Measurements from ENCODE around the gene PICALM.

The PICALM gene

GRCh38 chr11:86047275-86047991 lies 21.5 kb downstream of the PICALM start:
- no peak for DNase-seq

DNA sequence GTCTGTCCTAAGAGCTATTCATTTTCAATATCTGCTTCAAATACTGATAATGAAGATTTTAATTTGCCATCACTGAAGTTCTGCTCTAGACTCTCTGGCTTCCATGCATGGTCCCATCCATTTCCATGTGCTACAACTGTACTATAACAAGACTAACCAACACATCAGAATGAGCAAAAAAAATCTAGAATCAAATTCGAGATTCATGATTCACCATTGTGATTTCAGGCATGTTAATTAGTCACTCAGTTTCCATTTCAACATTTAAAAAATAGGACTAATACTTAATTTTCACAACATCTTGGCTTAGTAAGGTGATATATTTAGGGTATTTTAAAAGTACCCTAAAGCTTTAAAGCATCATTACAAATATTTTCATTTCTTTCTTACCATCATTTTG lies 22.8 kb downstream of the PICALM start:
- DNase-seq = no peak

GRCh38 chr11:86043765-86044503 lies 24.9 kb downstream of the PICALM start:
- DNase-seq = peak; percentile 72

DNA sequence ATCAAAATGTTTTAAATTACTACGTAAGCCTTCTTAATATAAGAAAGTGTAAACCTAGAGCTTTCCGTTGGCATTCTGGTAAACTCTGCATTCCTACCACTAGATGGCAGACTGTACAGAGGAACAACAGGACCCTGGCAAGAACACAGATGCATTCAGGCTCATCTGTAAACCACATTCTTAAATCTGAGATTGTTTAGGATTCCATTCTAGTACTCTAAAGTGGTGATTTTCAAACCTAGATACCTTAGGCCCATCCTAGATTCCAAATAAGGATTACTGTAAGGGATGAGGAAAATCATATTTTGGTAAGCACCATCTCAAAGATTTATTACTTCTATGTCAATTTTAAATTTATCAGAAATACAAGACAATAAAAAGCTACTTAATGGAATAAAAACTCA lies 26.9 kb downstream of the PICALM start:
- peak; percentile 90 for DNase-seq

DNA sequence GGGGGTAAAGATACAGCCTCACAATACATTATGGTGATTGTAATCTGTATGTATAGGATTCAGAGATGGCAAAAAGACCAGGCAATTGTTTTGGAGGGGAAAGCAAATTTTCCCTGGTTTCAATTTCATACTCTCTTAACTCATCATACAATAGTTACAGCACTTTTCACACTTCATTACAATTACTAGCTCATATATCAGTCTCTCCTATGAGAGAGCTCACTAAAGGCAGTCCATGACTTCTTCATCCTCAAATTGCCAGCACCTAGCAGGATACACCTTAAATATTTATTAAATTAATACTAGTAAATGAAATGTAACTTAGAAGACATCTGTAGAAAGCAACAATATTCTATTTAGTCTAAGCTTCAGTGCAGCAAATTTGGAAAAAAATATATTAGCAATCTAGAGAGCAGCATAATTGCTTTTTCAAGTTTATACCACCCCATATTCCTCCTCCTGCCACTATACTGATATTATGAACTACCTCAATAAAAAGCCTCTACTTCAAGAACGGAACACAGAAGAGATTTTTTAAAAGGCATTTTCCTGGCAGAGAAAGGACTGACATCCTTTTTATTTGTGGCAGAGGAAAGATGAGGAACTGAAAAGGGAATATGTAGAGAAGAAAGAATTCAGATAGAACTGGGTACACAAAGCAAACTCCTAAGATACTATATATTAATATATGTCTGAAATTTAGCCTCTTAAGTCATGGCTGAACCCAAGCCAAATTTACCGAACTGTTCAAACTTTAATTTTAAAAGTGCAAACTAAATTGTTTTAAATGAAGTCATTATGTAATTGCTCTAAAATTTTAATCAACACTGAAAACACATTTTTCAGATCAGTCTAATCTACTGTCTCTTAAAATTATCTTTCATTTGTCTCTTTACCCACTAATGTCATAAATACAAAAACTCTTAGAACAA lies 27.7 kb downstream of the PICALM start:
- no peak for DNase-seq

DNA sequence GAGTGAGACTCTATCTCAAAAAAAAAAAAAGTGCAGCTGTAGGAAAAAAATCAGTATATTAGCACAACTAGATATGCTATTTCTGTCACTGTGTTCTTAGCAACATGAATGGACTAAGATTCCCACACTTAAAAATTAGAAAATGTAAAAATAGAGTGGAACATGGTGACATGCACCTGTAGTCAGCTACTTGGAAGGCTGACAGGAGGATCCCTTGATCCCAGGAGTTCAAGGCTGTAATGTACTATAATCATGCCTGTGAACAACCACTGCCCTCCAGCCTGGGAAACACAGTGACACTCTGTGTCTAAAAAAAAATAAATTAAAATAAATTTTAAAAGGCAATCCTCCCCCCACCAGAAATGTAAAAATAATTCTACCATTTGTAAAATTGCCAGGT lies 29.8 kb downstream of the PICALM start:
- no peak for DNase-seq

DNA sequence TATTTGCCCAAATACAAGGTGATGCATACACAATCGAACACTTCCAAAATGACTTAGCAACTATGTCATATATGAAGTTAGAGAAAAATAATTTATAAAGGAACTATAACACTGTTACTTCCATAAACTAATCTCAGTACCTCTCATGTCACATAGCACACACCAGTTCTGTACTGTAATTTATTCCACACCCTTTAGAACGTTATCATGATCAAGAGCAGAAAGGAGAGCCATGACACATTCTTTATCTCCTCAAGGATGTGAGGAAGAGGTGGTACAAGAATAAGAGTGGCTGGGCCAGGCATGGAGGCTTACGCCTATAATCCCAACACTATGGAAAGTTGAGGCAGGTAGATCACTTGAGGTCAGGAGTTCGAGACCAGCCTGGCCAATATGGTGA lies 31.1 kb downstream of the PICALM start:
- DNase-seq = no peak

DNA sequence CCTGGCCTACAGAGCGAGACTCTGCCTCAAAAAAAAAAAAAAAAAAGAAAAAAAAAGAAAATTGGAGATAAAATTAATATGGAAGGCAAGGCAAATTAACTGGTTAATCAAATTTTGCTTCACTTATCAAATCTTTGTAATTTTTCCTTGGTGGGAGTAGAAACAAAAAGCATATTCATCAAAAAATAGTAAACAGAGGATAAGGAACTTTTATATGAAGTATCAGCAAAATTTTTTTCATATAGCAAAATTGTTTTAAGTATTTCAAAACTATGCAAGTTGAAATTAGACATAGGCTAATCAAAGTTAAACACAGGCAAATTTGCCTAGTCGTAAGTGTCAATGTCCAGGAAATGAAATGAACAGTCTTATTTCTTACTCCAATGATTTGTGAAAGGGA lies 33.0 kb downstream of the PICALM start:
- no peak for DNase-seq

- no peak for DNase-seq
Measured at GRCh38 chr11:86035164-86035563, 33.7 kb downstream of the PICALM start.

DNA sequence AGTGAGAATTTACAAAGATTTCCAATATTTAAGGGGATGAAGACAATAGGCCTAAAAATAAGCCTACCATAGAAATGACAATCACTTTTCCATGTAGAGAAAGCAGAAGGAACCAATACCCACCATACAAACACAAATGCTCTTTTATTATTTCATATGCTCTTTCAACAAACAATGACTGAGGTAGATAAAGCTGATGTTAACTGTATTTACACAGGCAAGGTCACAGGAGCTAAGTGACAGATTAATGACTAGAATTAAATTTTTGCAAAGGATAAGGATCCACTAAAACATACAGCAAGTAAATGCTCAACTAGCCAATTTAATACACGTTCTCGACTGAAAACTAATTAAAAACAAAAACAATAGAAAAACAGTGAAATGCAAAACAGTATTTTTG lies 34.2 kb downstream of the PICALM start:
- DNase-seq = no peak

GRCh38 chr11:86021377-86021776 lies 47.5 kb downstream of the PICALM start:
- no peak for DNase-seq

DNA sequence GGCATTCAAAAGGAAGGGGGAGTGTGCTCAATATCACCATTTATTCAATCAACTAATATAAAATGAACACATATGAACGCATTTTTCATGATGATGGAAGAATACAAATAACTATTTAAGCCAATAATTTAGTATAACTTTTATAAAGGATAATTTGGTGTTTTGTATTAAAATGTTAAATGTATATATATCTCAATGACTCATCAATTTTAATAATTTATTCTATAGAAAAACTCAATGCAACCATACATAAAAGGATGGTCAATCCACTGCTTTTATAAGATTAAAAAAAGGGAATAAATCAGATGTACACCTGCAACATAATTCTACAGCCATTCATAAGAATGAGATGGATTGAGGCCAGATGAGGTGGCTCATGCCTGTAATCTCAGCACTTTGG lies 50.6 kb downstream of the PICALM start:
- DNase-seq = no peak

GRCh38 chr11:86016451-86016850 lies 52.4 kb downstream of the PICALM start:
- DNase-seq = no peak

DNA sequence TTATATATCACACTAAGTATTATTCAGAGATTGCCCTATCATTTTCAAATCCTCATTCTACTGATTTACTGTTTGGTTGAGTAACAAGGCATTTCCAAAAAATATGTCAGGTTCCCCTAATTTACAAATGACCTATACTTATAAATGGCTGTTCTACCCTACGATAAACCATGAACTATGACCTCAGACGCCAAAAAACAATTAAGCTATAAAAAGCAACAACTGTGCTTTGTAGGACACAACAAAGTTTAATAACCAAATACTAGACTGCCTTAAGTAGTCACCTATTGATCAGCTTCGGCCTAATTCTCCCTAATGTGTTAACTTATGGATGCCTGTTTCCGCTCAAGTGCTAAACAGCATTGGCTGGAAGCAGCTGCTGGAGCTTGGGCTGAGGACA lies 53.2 kb downstream of the PICALM start:
- no peak for DNase-seq

- no peak for DNase-seq
Measured at GRCh38 chr11:86014221-86014620, 54.7 kb downstream of the PICALM start.

DNA sequence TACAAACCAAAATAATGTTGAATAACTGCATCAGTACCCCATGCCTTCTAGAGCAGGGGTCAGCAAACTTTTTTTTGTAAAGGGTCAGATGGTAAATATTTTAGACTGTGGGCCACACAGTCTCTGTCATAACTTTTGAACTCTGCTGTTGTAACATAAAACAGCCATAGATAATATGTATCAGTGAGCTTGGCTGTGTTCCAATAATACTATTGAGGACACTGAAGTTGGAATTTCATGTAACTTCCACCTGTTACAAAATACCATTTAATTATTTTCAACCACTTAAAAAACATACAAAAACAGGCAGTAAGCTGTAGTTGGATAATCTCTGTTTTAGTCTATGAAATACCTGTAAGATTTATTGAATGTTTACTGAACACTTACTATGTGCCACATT lies 55.2 kb downstream of the PICALM start:
- no peak for DNase-seq

- no peak for DNase-seq
Measured at GRCh38 chr11:86011175-86011574, 57.7 kb downstream of the PICALM start.

GRCh38 chr11:86003654-86004053 lies 65.2 kb downstream of the PICALM start:
- no peak for DNase-seq

DNA sequence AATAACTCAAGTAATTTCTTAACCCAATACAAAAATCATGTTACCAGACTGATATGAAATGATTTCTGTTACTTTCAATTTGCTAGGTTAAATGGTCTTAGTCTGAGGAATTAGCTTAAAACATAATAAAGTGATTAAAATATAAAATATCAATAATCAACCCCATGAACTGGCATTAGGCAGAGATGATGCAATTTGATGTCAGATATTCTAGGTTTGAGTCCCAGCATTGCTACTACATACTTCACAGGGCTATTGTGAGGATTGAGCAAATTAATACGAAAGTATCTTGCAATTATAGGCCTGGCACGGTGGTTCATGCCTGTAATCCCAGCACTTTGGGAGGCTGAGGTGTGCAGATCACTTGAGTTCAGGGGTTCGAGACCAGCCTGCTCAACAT lies 66.5 kb downstream of the PICALM start:
- DNase-seq = no peak

DNA sequence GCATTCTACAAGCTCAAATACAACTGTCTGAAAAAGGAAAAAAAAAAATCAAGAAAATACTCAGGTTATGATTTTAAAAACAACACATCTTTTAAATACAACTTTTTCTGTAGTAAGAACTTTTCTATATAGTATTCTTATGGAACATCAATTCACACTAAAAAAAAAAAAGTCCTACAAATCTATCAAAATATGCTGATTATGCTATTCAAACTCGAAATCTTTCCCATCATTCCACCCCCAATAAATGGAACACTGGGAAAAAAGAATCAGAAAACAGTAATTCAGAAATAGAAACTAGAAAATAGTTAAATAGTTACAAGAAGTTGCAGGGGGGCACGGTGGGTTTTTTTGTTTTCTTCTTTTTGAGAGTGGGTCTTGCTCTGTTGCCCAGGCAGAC lies 77.4 kb downstream of the PICALM start:
- DNase-seq = no peak

DNA sequence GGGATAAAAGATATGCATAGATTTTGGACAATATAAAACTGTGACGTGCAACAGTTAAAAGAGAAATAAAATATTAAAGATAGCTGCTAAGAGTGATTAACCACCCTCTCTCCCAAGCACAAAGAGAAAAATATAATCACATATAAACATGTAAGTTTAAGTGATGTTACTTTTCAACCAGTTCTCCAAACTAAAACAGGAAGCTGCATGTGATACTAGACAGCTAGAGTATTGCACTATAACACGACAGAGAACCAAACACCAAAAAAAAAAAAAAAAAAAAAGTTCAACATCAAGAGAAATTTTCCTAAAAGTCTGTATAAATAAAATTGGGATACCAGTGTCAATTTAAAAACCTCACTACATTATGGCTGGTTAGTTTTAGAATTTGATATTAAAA lies 79.1 kb downstream of the PICALM start:
- no peak for DNase-seq

GRCh38 chr11:85988780-85989179 lies 80.1 kb downstream of the PICALM start:
- no peak for DNase-seq

DNA sequence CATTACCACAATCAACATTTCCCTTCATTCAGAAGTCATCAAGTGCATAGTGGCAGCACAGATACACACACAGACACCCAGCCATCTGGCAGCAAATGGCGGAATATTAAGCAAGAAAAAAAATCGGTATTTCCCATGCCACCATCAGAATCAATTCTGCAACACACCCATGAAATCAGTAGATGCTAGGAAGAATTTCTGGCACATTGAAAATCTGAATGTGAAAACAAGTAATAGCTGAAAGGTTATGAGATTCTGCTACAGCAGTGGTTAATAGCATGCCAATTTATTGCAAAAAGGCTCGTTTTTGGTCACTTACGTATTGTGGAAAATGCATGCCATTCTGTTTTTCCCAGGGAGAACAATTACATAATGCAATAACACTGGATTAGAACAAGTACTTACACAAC lies 91.1 kb downstream of the PICALM start:
- no peak for DNase-seq

- DNase-seq = no peak
Measured at GRCh38 chr11:85976525-85976924, 92.4 kb downstream of the PICALM start.
